Nephron progenitor cell (in vitro differentiated cells): Measurements from ENCODE around the gene SMYD4.

Source experiments
- DNase-seq: peaks from one replicate; pipeline ENCODE4 v3.0.0; 2021
- H3K27ac Mint-ChIP-seq: 2 replicates; pipeline ENCODE4 v1.8.0; 2021; ENCODE audit warnings: mild to moderate bottlenecking, moderate library complexity, mixed read lengths
- H3K27me3 Mint-ChIP-seq: 2 replicates; pipeline ENCODE4 v1.8.0; 2021; ENCODE audit warnings: mild to moderate bottlenecking, low read depth, mixed read lengths; ENCODE audit not compliant: poor library complexity
- H3K36me3 Mint-ChIP-seq: 2 replicates; pipeline ENCODE4 v1.8.0; 2021; ENCODE audit warnings: low read depth, mixed read lengths
- H3K4me1 Mint-ChIP-seq: 2 replicates; pipeline ENCODE4 v1.8.0; 2021; ENCODE audit warnings: mixed read lengths
- H3K4me3 Mint-ChIP-seq: 2 replicates; pipeline ENCODE4 v1.8.0; 2021; ENCODE audit warnings: mild to moderate bottlenecking, moderate library complexity, mixed read lengths
- H3K9me3 Mint-ChIP-seq: 2 replicates; pipeline ENCODE4 v1.8.0; 2021; ENCODE audit warnings: mild to moderate bottlenecking, moderate library complexity, mixed read lengths
- CTCF ChIP-seq: fragments of 200-600 bp; sonication (generic); IDR thresholded peaks from 2 replicates; pipeline ENCODE4 v1.5.0; 2021; ENCODE audit warnings: antibody characterized with exemption

The SMYD4 gene

GRCh38 chr17:1843947-1844346 is 14.2 kb upstream of the SMYD4 start:
- H3K4me3 Mint-ChIP-seq: no peak overlapping the region
- H3K27me3 Mint-ChIP-seq: no peaks in the 10 kb centered on the region
- H3K9me3 Mint-ChIP-seq: no peaks in the 10 kb centered on the region
- peak overlapping the region; percentile 4 for H3K27ac Mint-ChIP-seq
- H3K36me3 Mint-ChIP-seq: peaks cover 59% of the 10 kb centered on the region
- no peaks in the 10 kb centered on the region for H3K4me1 Mint-ChIP-seq
- DNase-seq: no peak
- no peak for TF ChIP-seq CTCF

GRCh38 chr17:1839516-1839915 is 9.8 kb upstream of the SMYD4 start:
- peaks cover 44% of the 10 kb centered on the region for H3K36me3 Mint-ChIP-seq
- H3K27ac Mint-ChIP-seq: no peak overlapping the region
- no peaks in the 10 kb centered on the region for H3K4me1 Mint-ChIP-seq
- H3K9me3 Mint-ChIP-seq: no peaks in the 10 kb centered on the region
- no peaks in the 10 kb centered on the region for H3K27me3 Mint-ChIP-seq
- no peak overlapping the region for H3K4me3 Mint-ChIP-seq
- no peak for TF ChIP-seq CTCF
- DNase-seq: no peak

GRCh38 chr17:1834380-1835149 is 4.9 kb upstream of the SMYD4 start:
- Mint-ChIP-seq H3K4me3 (no peak overlapping the region), H3K27ac (no peak overlapping the region), H3K36me3 (peaks cover 30% of the 10 kb centered on the region), H3K27me3 (peaks cover 2% of the 10 kb centered on the region), H3K9me3 (no peaks in the 10 kb centered on the region), H3K4me1 (peaks cover 22% of the 10 kb centered on the region)
- no peak for DNase-seq
- TF ChIP-seq CTCF: no peak

- Mint-ChIP-seq H3K36me3 (peaks cover 37% of the 10 kb centered on the region), H3K9me3 (no peaks in the 10 kb centered on the region), H3K27ac (peak overlapping the region; percentile 52), H3K27me3 (peaks cover 2% of the 10 kb centered on the region), H3K4me1 (peaks cover 44% of the 10 kb centered on the region), H3K4me3 (peak overlapping the region; percentile 95)
- no peak for DNase-seq
- no peak for TF ChIP-seq CTCF
Measured at GRCh38 chr17:1830288-1830687, 586 bp upstream of the SMYD4 start.

GRCh38 chr17:1829216-1829591 is 498 bp downstream of the SMYD4 start:
- H3K4me1 Mint-ChIP-seq: peaks cover 44% of the 10 kb centered on the region
- no peak for TF ChIP-seq CTCF
- peak overlapping the region; percentile 75 for H3K27ac Mint-ChIP-seq
- H3K36me3 Mint-ChIP-seq: peaks cover 42% of the 10 kb centered on the region
- peaks cover 2% of the 10 kb centered on the region for H3K27me3 Mint-ChIP-seq
- peak overlapping the region; percentile 93 for H3K4me3 Mint-ChIP-seq
- no peaks in the 10 kb centered on the region for H3K9me3 Mint-ChIP-seq
- no peak for DNase-seq
